Mucosa of descending colon (tissue), 3 donors: ENCODE results near the gene MAVS. TPM values are rescaled to one million over a fixed set of nuclear protein-coding genes. Genes with fewer than 3 reads are reported as not detected.
A peak's percentile ranks its signal among the peaks of the same experiment; 100 is the strongest.

Experiments
- ATAC-seq: fragments of 200-7000 bp; cut with Tn5 transposase; one replicate; pipeline ENCODE4 v1.9.1; 2020; ENCODE audit warnings: mild to moderate bottlenecking, moderate library complexity
- DNase-seq, 3 donors: peaks; one replicate each; pipeline ENCODE4 v3.0.0-alpha.2; 2020
- H3K36me3 ChIP-seq: fragments of 200-600 bp; one replicate; pipeline ENCODE4 v1.8.0; 2021; ENCODE audit warnings: low read depth, mild to moderate bottlenecking
- H3K4me1 ChIP-seq: fragments of 200-600 bp; one replicate; pipeline ENCODE4 v1.8.0; 2021; ENCODE audit warnings: low read depth, mild to moderate bottlenecking
- H3K4me3 ChIP-seq: fragments of 200-600 bp; one replicate; pipeline ENCODE4 v1.8.0; 2021; ENCODE audit warnings: mild to moderate bottlenecking
- H3K9me3 ChIP-seq: fragments of 200-600 bp; one replicate; pipeline ENCODE4 v1.8.0; 2021; ENCODE audit warnings: mild to moderate bottlenecking
- CTCF ChIP-seq: fragments of 200-600 bp; IDR thresholded peaks from one replicate; pipeline ENCODE4 v1.8.0; 2022; ENCODE audit warnings: antibody characterized with exemption, mild to moderate bottlenecking
- intact Hi-C, 2 donors: fragments of 100-400 bp; cut with DNase I in 1 of 2; cut with micrococcal nuclease in 1 of 2; formaldehyde crosslinking; loops; one replicate each; pipeline versions ENCODE4 v1.11.0 to v1.11.1; 2022; cut with DNase I, micrococcal nuclease
- total RNA-seq, 3 donors: library from RNA; stranded (reverse); fragmentation: NEBNext Ultra II Directional in 2 of 3; extraction: Animal tissue kit (Norgen Biotek cat#: 25700) in 2 of 3; gene quantifications; one replicate each; pipeline versions ENCODE4 v1.2.1 to v1.2.4, GENCODE V29; 2021 to 2023
- donor health status: DM: no; HTN: no; CAD: no; lungs with moderate emphysema.
- donor health status: DM: no; HTN: no; CAD: no.
- donor health status: DM: no; HTN: yes; CAD: no.

Gene MAVS
- total RNA-seq, 3 donors from 2014 or later, result 60.7 to 79.5 (median 72.3) TPM

GRCh38 chr20:3800256-3800877, 46.3 kb upstream of the MAVS start:
- no peak for ATAC-seq
- no peaks in the 10 kb centered on the region for H3K9me3 ChIP-seq
- intact Hi-C loops, result no loop called here
- H3K36me3 ChIP-seq, result no peaks in the 10 kb centered on the region
- no peak overlapping the region for H3K4me3 ChIP-seq
- DNase-seq, result peak in 1 of 3 donors; percentile 53
- TF ChIP-seq CTCF, result no peak
- peaks cover 34% of the 10 kb centered on the region for H3K4me1 ChIP-seq

GRCh38 chr20:3800878-3801260, 45.8 kb upstream of the MAVS start:
- no peak overlapping the region for H3K4me3 ChIP-seq
- TF ChIP-seq CTCF, result no peak
- DNase-seq (peak in 1 of 3 donors; percentile 60), ATAC-seq (no peak)
- H3K36me3 ChIP-seq, result no peaks in the 10 kb centered on the region
- intact Hi-C loops, result no loop called here
- H3K4me1 ChIP-seq, result peaks cover 35% of the 10 kb centered on the region
- H3K9me3 ChIP-seq, result no peaks in the 10 kb centered on the region

- Histone ChIP-seq H3K4me3 (no peak overlapping the region), H3K4me1 (peaks cover 39% of the 10 kb centered on the region), H3K9me3 (no peaks in the 10 kb centered on the region), H3K36me3 (no peaks in the 10 kb centered on the region)
- TF ChIP-seq CTCF, result no peak
- ATAC-seq (no peak), DNase-seq (no peak)
- intact Hi-C loops, result no loop called here
These were observed 45.3 kb upstream of the MAVS start for GRCh38 chr20:3801299-3801698.

GRCh38 chr20:3801846-3802245, 44.8 kb upstream of the MAVS start:
- intact Hi-C loops, result no loop called here
- Histone ChIP-seq H3K36me3 (no peaks in the 10 kb centered on the region), H3K4me1 (peaks cover 38% of the 10 kb centered on the region), H3K9me3 (no peaks in the 10 kb centered on the region), H3K4me3 (no peak overlapping the region)
- no peak for ATAC-seq
- no peak for TF ChIP-seq CTCF
- DNase-seq, result peak in 1 of 3 donors; percentile 51

- DNase-seq, result peak in 1 of 3 donors; percentile 36
- no peaks in the 10 kb centered on the region for H3K36me3 ChIP-seq
- H3K4me3 ChIP-seq, result no peak overlapping the region
These were observed 44.0 kb upstream of the MAVS start for GRCh38 chr20:3802524-3803239.

More at GRCh38 chr20:3802524-3803239, 44.0 kb upstream of the MAVS start:
- ATAC-seq, result no peak
- Histone ChIP-seq H3K9me3 (no peaks in the 10 kb centered on the region), H3K4me1 (peaks cover 38% of the 10 kb centered on the region)
- intact Hi-C loops, result no loop called here
- no peak for TF ChIP-seq CTCF
